Aorta (tissue), 5 donors: ENCODE results near the gene DENND2A. TPM values are rescaled to one million over a fixed set of nuclear protein-coding genes. Genes with fewer than 3 reads are reported as not detected.
A peak's percentile ranks its signal among the peaks of the same experiment; 100 is the strongest.

Experiments
- ATAC-seq: fragments of 200-7000 bp; cut with Tn5 transposase; one replicate; pipeline ENCODE4 v1.9.1; 2022; ENCODE audit warnings: moderate library complexity; ENCODE audit not compliant: low FRiP score
- DNase-seq, 2 donors: peaks; one replicate each; pipeline ENCODE4 v3.0.0-alpha.2; 2020
- H3K27ac ChIP-seq, 2 donors: one replicate each; pipeline ENCODE4 v1.5.1; 2013; ENCODE audit warnings: low read length in 2 of 2, mild to moderate bottlenecking in 2 of 2, moderate library complexity in 2 of 2, control low read depth in 1 of 2, inconsistent platforms in 1 of 2, low read depth in 1 of 2
- H3K27me3 ChIP-seq, 2 donors: one replicate each; pipeline ENCODE4 v1.6.1; 2013; ENCODE audit warnings: control low read depth in 1 of 2, low read length in 1 of 2, mild to moderate bottlenecking in 1 of 2, moderate library complexity in 1 of 2; ENCODE audit not compliant: insufficient read depth in 2 of 2, control insufficient read depth in 1 of 2
- H3K36me3 ChIP-seq, 2 donors: one replicate each; pipeline ENCODE4 v1.6.1; 2013; ENCODE audit warnings: control low read depth in 1 of 2, low read length in 1 of 2, mild to moderate bottlenecking in 1 of 2; ENCODE audit not compliant: insufficient read depth in 2 of 2, control insufficient read depth in 1 of 2
- H3K4me1 ChIP-seq, 2 donors: one replicate each; pipeline ENCODE4 v1.6.1; 2013; ENCODE audit warnings: low read length in 2 of 2, control low read depth in 1 of 2, mild to moderate bottlenecking in 1 of 2, moderate library complexity in 1 of 2; ENCODE audit not compliant: insufficient read depth in 2 of 2, control insufficient read depth in 1 of 2
- H3K4me3 ChIP-seq, 2 donors: one replicate each; pipeline ENCODE4 v1.5.1; 2013; ENCODE audit warnings: low read length in 2 of 2, control low read depth in 1 of 2, mild to moderate bottlenecking in 1 of 2
- H3K9me3 ChIP-seq: one replicate; pipeline ENCODE4 v1.6.1; 2013; ENCODE audit warnings: mild to moderate bottlenecking, low read length; ENCODE audit not compliant: control insufficient read depth
- WGBS, 2 donors: extraction: QIAGEN DNeasy Blood & Tissue Kit; methylation state at CpG; one replicate each; pipeline ENCODE4 v1.1.7; 2013; 5-methylcytosine and 5-hydroxymethylcytosine counted together
- intact Hi-C, 2 donors: fragments of 100-400 bp; cut with DNase I; formaldehyde crosslinking; loops; one replicate each; pipeline versions ENCODE4 v1.14.2 to v1.15.0; 2022
- polyA plus RNA-seq, 2 donors: library from polyadenylated mRNA; stranded (reverse); fragments of 200-250 nt; gene quantifications; one replicate each; pipeline ENCODE4 v1.2.3, GENCODE V29; 2013
- total RNA-seq, 2 donors: library from RNA; stranded (reverse); fragmentation: NEBNext Ultra II Directional; extraction: Animal tissue kit (Norgen Biotek cat#: 25700); gene quantifications; one replicate each; pipeline ENCODE4 v1.2.1, GENCODE V29; 2021
- donor health status: healthy with polysubstance abuse.
- donor health status: Bipolar disorder and iron deficiency.
- donor health status: DM: no; HTN: no; CAD: no.
- donor health status: DM: no; HTN: no; CAD: no.
- donor health status: DM: yes; HTN: yes; CAD: no.

DENND2A gene
- total and polyA plus RNA-seq, 4 donors, result 1.4 to 19.2 (median 3.8) TPM

DNA sequence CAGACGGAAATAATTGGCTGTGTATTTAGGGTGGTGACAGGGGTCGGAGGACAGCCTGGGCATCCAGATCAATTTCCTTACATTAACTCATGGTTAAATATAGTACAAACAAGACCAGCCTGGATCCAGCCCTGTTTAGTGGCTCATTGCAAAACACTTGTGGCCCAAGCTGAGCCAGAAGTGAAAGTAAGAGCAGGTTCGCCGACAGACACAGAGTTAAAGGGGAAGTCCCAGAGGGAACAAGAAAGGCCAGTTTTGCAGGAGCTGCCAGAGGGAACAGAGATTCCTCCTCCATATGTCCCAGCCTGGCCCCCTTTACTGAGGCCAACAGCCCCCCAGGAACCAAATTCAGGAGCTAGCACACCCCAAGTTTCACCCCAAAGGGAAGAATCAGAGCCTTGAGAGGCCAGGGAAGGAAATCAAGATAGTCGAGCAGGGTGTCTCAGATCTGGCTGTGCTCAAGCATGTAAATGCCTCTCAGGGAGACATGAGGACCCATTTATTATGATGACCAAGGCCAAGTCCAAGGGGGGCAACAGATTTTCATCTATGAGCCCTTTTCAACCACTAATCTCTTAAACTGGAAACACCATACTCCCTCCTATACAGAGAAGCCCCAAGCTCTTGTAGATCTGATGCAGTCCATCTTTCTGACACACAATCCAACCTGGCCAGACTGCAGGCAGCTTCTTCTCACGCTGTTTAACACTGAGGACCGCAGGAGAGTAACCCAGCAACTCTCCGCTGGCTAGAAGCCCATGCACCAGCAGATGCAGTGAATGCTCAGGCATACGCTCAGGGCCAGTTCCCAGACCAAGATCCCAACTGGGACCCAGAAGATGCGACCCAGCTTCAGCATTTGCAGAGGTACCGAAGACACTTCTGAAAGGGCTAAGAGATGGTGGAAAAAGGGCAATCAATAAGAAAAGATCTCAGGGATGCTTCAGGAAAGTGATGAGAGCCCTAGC, 16.2 kb upstream of the DENND2A start:
- WGBS, 2 donors, result 60 to 61% methylated on average over 11 of the region's 11 CpGs
- intact Hi-C loops, result no loop called here
- Histone ChIP-seq H3K4me1 (no peaks in the 10 kb centered on the region), H3K4me3 (peak overlapping the region in 1 of 2 donors; percentile 2), H3K27ac (no peak overlapping the region), H3K9me3 (no peaks in the 10 kb centered on the region), H3K36me3 (no peaks in the 10 kb centered on the region), H3K27me3 (no peaks in the 10 kb centered on the region)
- DNase-seq (peak; percentile 66 to 67), ATAC-seq (no peak)

DNA sequence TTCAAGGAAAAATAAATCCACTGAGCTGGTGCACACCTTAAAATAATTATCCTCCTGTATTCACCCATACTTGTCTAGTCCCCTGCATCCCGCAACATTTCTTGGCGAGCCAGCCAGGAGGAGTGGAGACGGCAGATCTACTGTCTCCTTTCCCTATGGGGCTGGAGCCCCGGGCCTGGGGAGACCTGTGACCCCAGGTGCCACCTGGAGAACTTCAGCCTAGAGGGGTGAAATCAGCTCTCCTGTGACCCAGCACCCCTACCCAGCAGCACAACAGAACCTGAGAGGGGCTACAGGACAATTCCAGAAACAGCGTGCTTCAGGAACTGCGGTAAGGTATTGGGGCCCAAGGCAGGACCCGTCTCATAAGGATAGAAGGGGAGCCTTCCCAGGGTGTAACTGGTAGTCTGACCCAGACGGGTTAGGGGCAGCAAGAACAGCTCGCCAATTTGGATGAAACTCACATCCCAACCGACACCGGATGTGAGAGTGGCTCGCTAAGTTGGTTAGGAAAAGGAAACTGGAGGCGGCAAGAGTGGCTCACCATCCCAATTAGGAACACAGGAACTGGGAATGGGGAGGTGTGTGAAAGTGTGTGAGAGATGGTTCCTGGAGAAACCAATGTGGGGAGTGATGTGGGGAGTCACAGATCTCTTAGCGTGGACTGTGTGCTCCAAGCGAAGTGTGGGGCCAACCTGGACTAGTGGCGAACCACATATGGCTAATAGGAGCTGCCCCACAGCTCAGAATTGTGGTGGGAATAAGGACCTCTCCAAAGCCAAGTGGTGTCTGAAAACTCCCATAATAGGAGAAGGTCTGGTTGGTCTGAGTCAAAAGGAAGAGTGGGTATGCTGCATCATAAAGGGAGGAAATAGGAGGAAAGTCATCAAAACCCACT, 15.1 kb upstream of the DENND2A start:
- no peaks in the 10 kb centered on the region for H3K9me3 ChIP-seq
- no peak overlapping the region for H3K4me3 ChIP-seq
- no peak for ATAC-seq
- intact Hi-C loops, result no loop called here
- H3K4me1 ChIP-seq, result no peaks in the 10 kb centered on the region
- H3K27ac ChIP-seq, result no peak overlapping the region
- WGBS, 2 donors, result 93 to 94% methylated on average over 16 of the region's 16 CpGs
- H3K27me3 ChIP-seq, result no peaks in the 10 kb centered on the region
- H3K36me3 ChIP-seq, result no peaks in the 10 kb centered on the region
- peak; percentile 42 to 45 for DNase-seq

DNA sequence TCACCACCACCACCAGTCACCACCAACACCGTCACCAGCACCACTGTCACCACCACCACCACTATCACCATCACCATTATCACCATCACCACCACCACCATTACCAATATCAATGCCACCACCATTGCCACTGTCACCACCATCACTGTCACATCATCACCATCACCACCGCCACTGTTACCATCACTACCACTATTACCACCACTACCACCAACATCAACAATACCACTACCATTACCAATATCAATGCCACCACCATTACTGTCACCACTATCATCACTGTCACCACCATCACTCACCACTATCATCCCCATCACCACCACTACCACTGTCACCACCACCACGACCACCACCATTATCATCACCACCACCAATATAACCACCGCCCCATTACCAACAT, 14.0 kb upstream of the DENND2A start:
- ATAC-seq (no peak), DNase-seq (peak in 1 of 2 donors; percentile 37)
- Histone ChIP-seq H3K9me3 (no peaks in the 10 kb centered on the region), H3K36me3 (no peaks in the 10 kb centered on the region), H3K27me3 (no peaks in the 10 kb centered on the region), H3K4me3 (no peak overlapping the region), H3K27ac (no peak overlapping the region), H3K4me1 (no peaks in the 10 kb centered on the region)
- intact Hi-C loops, result loop anchor here in 1 of 2 donors (5.0 kb wide), 1 partner anchor 177 kb away; the partner anchor contains the start of gene MKRN1
- WGBS, 2 donors, result 91 to 99% methylated on average over 4 of the region's 4 CpGs

DNA sequence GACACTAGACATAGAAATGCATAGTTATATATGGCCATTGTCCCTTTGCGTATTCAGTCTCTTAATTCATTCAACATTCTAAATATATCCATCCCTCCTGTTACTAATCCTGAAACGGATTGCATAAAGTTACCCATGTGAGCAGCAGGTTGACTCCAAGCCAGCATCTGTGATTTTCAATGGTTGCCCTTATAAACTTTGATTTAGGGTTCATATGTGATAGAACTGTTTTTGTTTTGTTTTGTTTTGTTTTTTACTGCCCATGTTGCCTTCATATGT, 13.4 kb upstream of the DENND2A start:
- Histone ChIP-seq H3K36me3 (no peaks in the 10 kb centered on the region), H3K4me1 (no peaks in the 10 kb centered on the region), H3K27me3 (no peaks in the 10 kb centered on the region), H3K4me3 (no peak overlapping the region), H3K9me3 (no peaks in the 10 kb centered on the region), H3K27ac (no peak overlapping the region)
- intact Hi-C loops, result loop anchor here in 1 of 2 donors (5.0 kb wide), 1 partner anchor 177 kb away; the partner anchor contains the start of gene MKRN1
- DNase-seq (no peak), ATAC-seq (no peak)
- WGBS, 2 donors, result 40 to 47% methylated on average over 2 of the region's 2 CpGs

DNA sequence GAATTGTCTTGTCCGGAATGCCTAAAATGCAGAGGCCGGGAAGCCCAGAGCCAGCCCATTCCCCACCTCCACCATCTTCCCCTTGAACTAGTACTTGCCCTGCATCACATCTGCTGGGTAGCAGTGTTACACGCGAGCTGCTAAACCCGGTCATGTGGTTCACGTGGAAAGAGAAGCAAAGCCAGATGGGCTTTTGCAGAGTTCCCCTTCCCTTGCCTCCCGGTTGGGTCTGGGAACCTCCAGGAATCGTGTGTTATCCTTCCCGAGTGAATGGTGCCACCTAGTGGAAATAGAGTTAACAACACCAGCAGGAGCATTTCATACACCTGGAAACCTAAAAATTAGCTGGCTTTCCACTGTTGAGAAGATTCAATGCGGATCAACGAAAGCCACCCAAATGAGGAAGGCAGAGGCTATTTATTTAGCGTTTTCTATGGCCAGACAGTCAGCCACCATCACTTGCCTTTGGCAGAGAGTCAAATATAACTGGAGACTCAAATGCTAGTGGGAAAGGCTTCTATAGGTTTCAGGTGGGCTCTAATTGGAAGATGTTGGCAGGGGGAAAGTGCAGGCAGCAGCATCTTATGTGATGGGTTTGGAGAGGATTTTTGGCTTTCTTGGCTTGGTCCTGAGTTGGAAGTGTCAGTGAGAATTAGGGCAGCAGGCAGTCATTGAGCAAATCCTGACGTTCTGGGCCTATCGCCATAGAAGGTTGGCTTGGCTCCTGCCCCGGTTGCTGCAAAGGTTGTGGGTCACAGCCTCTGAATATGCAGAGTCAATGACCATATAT, 12.9 kb upstream of the DENND2A start:
- no peaks in the 10 kb centered on the region for H3K9me3 ChIP-seq
- no peaks in the 10 kb centered on the region for H3K27me3 ChIP-seq
- WGBS, 2 donors, result 14 to 16% methylated on average over 15 of the region's 15 CpGs
- no peak overlapping the region for H3K27ac ChIP-seq
- intact Hi-C loops, result loop anchor here (1.0 to 5.0 kb wide), 3 partner anchors 135 to 176 kb away; partner anchors contain the start of gene MKRN1 (in 1 of the 2)
- H3K4me3 ChIP-seq, result no peak overlapping the region
- H3K4me1 ChIP-seq, result no peaks in the 10 kb centered on the region
- ATAC-seq, result peak; percentile 85
- no peaks in the 10 kb centered on the region for H3K36me3 ChIP-seq
- DNase-seq, result peak; percentile 64 to 69

DNA sequence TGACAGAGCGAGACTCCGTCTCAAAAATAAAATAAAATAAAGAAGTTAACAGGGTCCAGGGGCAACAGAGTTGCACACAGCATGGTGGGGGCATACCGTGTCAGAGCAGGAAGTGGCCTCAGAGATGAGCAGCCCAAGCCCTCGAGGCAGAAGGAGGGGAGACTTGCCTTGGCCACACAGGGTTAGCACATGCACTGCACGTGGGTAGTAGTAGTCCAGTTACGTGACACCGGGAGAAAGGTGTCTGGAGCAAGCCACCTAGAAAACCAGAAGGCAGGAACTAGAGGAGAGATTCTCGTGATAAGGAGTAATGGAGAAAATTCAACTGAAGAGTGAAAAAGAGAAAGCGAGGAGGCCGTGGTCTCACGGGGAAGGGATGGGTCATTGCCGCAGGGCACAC, 9.8 kb upstream of the DENND2A start:
- Histone ChIP-seq H3K4me3 (no peak overlapping the region), H3K9me3 (no peaks in the 10 kb centered on the region), H3K4me1 (no peaks in the 10 kb centered on the region), H3K27ac (no peak overlapping the region), H3K27me3 (no peaks in the 10 kb centered on the region), H3K36me3 (no peaks in the 10 kb centered on the region)
- 92 to 93% methylated on average over 12 of the region's 12 CpGs for WGBS, 2 donors
- ATAC-seq, result no peak
- DNase-seq, result peak in 1 of 2 donors; percentile 42
- intact Hi-C loops, result loop anchor here in 1 of 2 donors (5.0 kb wide), 1 partner anchor 173 kb away; the partner anchor contains the start of gene MKRN1

DNA sequence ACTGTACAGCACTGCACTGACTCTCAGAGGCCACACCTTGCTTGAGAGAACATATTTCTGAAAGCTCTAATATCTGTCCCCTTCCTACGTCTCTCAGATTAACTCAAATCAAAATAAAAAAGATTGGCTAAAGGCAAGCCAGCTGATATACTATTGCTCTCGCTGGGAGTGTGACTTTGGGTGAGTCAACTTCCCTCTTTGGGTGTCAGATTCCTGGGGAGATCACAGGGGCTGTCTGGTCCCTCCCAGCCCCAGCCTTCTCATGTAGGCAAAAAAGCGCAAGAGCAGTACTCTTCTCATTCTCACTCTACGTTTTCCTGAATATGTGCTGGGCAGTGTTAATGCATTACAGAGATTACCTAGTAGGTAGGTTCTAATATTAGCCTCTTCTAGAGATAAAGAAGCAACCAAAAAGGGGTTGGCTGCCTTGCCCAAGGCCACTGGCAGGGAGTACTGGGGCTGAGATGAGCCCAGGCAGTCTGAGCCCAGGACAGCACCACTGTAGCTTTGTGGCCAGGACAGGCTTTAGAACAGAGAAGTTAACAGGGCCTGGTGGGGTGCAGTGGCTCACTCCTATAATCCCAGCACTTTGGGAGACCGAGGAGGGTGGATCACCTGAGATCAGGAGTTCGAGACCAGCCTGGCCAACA, 9.1 kb upstream of the DENND2A start:
- no peak overlapping the region for H3K27ac ChIP-seq
- no peaks in the 10 kb centered on the region for H3K4me1 ChIP-seq
- peak in 1 of 2 donors; percentile 32 for DNase-seq
- H3K9me3 ChIP-seq, result no peaks in the 10 kb centered on the region
- 84 to 86% methylated on average over 6 of the region's 6 CpGs for WGBS, 2 donors
- ATAC-seq, result no peak
- H3K4me3 ChIP-seq, result no peak overlapping the region
- H3K36me3 ChIP-seq, result no peaks in the 10 kb centered on the region
- intact Hi-C loops, result loop anchor here in 1 of 2 donors (5.0 kb wide), 1 partner anchor 172 kb away; the partner anchor contains the start of gene MKRN1
- no peaks in the 10 kb centered on the region for H3K27me3 ChIP-seq
